Activated naive CD4-positive, alpha-beta T cell treated with anti-CD3 and anti-CD28 coated beads, Interleukin-2, amount 50 U/mL, for 72 hours (primary cell): ENCODE data around the gene SLC26A1. TPM values are rescaled to one million over a fixed set of nuclear protein-coding genes. Genes with fewer than 3 reads are reported as not detected.
A peak's percentile ranks its signal among the peaks of the same experiment; 100 is the strongest.

Experiments used
- ATAC-seq, 2 donors: fragments of 150-1000 bp; cut with Tn5 transposase; 2 replicates each; pipeline ENCODE4 v1.10.0; 2021; ENCODE audit warnings: mild to moderate bottlenecking in 2 of 2, moderate library complexity in 2 of 2
- DNase-seq, 2 donors: peaks; one replicate each; pipeline ENCODE4 v3.0.0; 2021 to 2022; ENCODE audit warnings: low spot score in 2 of 2
- H3K27ac Mint-ChIP-seq, 2 donors: one replicate each; pipeline ENCODE4 v1.8.0; 2022; ENCODE audit warnings: mild to moderate bottlenecking in 2 of 2, mixed read lengths in 2 of 2
- H3K36me3 Mint-ChIP-seq, 2 donors: one replicate each; pipeline ENCODE4 v1.8.0; 2022; ENCODE audit warnings: mixed read lengths in 2 of 2
- H3K9me3 Mint-ChIP-seq, 2 donors: one replicate each; pipeline ENCODE4 v1.8.0; 2022; ENCODE audit warnings: mixed read lengths in 2 of 2
- total RNA-seq, 2 donors: library from RNA; stranded (reverse); gene quantifications; one replicate each; pipeline ENCODE4 v1.2.3, GENCODE V29; 2022

The SLC26A1 gene
- total RNA-seq, 2 donors from 2014 or later: not detected

- peaks cover 0 to under 1% of the 10 kb centered on the region in 2 donors for H3K36me3 Mint-ChIP-seq
- no peak overlapping the region for H3K27ac Mint-ChIP-seq
- no peak for ATAC-seq
- H3K9me3 Mint-ChIP-seq: no peaks in the 10 kb centered on the region
- DNase-seq: no peak
Observed at GRCh38 chr4:1019729-1020470, 26.7 kb upstream of the SLC26A1 start.

- no peaks in the 10 kb centered on the region for H3K9me3 Mint-ChIP-seq
- H3K27ac Mint-ChIP-seq: no peak overlapping the region
- no peaks in the 10 kb centered on the region for H3K36me3 Mint-ChIP-seq
- DNase-seq: no peak
- ATAC-seq: no peak
Observed at GRCh38 chr4:1019320-1019719, 26.1 kb upstream of the SLC26A1 start.

GRCh38 chr4:1018147-1019020 lies 25.2 kb upstream of the SLC26A1 start:
- Mint-ChIP-seq H3K9me3 (no peaks in the 10 kb centered on the region), H3K27ac (no peak overlapping the region), H3K36me3 (no peaks in the 10 kb centered on the region)
- no peak for ATAC-seq
- no peak for DNase-seq

- DNase-seq (no peak), ATAC-seq (no peak)
- H3K9me3 Mint-ChIP-seq: no peaks in the 10 kb centered on the region
- H3K36me3 Mint-ChIP-seq: no peaks in the 10 kb centered on the region
- no peak overlapping the region for H3K27ac Mint-ChIP-seq
Observed at GRCh38 chr4:1017706-1018105, 24.5 kb upstream of the SLC26A1 start.

- ATAC-seq (no peak), DNase-seq (no peak)
- Mint-ChIP-seq H3K9me3 (no peaks in the 10 kb centered on the region), H3K27ac (no peak overlapping the region), H3K36me3 (no peaks in the 10 kb centered on the region)
Observed at GRCh38 chr4:1017211-1017610, 24.0 kb upstream of the SLC26A1 start.

GRCh38 chr4:1015746-1016145 lies 22.5 kb upstream of the SLC26A1 start:
- ATAC-seq: no peak
- no peaks in the 10 kb centered on the region for H3K9me3 Mint-ChIP-seq

GRCh38 chr4:1015179-1015578 lies 22.0 kb upstream of the SLC26A1 start:
- Mint-ChIP-seq H3K9me3 (no peaks in the 10 kb centered on the region), H3K36me3 (no peaks in the 10 kb centered on the region), H3K27ac (no peak overlapping the region)
- ATAC-seq: no peak
- no peak for DNase-seq

More at GRCh38 chr4:1015746-1016145, 22.5 kb upstream of the SLC26A1 start:
- DNase-seq: no peak
- Mint-ChIP-seq H3K36me3 (no peaks in the 10 kb centered on the region), H3K27ac (no peak overlapping the region)

GRCh38 chr4:1014291-1015167 lies 21.3 kb upstream of the SLC26A1 start:
- ATAC-seq (no peak), DNase-seq (no peak)
- no peak overlapping the region for H3K27ac Mint-ChIP-seq
- H3K36me3 Mint-ChIP-seq: no peaks in the 10 kb centered on the region
- no peaks in the 10 kb centered on the region for H3K9me3 Mint-ChIP-seq

- H3K36me3 Mint-ChIP-seq: peaks cover 0 to 4% of the 10 kb centered on the region in 2 donors
- H3K9me3 Mint-ChIP-seq: no peaks in the 10 kb centered on the region
- H3K27ac Mint-ChIP-seq: no peak overlapping the region
- no peak for DNase-seq
- ATAC-seq: no peak
Observed at GRCh38 chr4:1013225-1014073, 20.2 kb upstream of the SLC26A1 start.

GRCh38 chr4:1012034-1012739 lies 19.0 kb upstream of the SLC26A1 start:
- Mint-ChIP-seq H3K9me3 (no peaks in the 10 kb centered on the region), H3K36me3 (peaks cover 0 to 9% of the 10 kb centered on the region in 2 donors), H3K27ac (no peak overlapping the region)
- ATAC-seq (peak in 1 of 2 donors; percentile 2), DNase-seq (peak in 1 of 2 donors; percentile 21)

- ATAC-seq (no peak), DNase-seq (no peak)
- no peak overlapping the region for H3K27ac Mint-ChIP-seq
- H3K9me3 Mint-ChIP-seq: no peaks in the 10 kb centered on the region
- H3K36me3 Mint-ChIP-seq: peaks cover 0 to 9% of the 10 kb centered on the region in 2 donors
Observed at GRCh38 chr4:1011666-1012033, 18.4 kb upstream of the SLC26A1 start.

GRCh38 chr4:1011022-1011665 lies 17.9 kb upstream of the SLC26A1 start, which contains the start of gene FGFRL1:
Gene FGFRL1 (plus strand): TSS chr4:1011626. CDS start chr4:1012486, 860 bp downstream.
- peak within 1 kb of the TSS; percentile 61 to 72 for H3K27ac Mint-ChIP-seq
- DNase-seq (peak; percentile 88 to 96), ATAC-seq (peak; percentile 56 to 73)
- H3K9me3 Mint-ChIP-seq: no peaks in the 10 kb centered on the region
- H3K36me3 Mint-ChIP-seq: peaks cover 0 to 9% of the 10 kb centered on the region in 2 donors

- Mint-ChIP-seq H3K36me3 (peaks cover 0 to 9% of the 10 kb centered on the region in 2 donors), H3K27ac (peak overlapping the region; percentile 61 to 72), H3K9me3 (no peaks in the 10 kb centered on the region)
- ATAC-seq (peak; percentile 61 to 78), DNase-seq (peak; percentile 72 to 87)
Observed at GRCh38 chr4:1010395-1011021, 17.3 kb upstream of the SLC26A1 start.

GRCh38 chr4:1009542-1010394 lies 16.6 kb upstream of the SLC26A1 start:
- Mint-ChIP-seq H3K27ac (peak overlapping the region in 1 of 2 donors; percentile 72), H3K36me3 (peaks cover 0 to 9% of the 10 kb centered on the region in 2 donors), H3K9me3 (no peaks in the 10 kb centered on the region)
- peak; percentile 19 to 52 for ATAC-seq
- DNase-seq: peak; percentile 71 to 75
